DND-41 (cell line): Measurements from ENCODE around the gene SMURF2.

Experiments
- EZH2 ChIP-seq: IDR thresholded peaks from 3 replicates; pipeline ENCODE4 v1.6.1; 2012; ENCODE audit warnings: borderline replicate concordance, low read depth, mild to moderate bottlenecking, moderate library complexity, low read length, inconsistent platforms; ENCODE audit not compliant: severe bottlenecking
- TF ChIP-seq, protein P1 (sequence below): IDR thresholded peaks from 2 replicates; pipeline ENCODE4 v1.5.1; 2012; ENCODE audit warnings: borderline replicate concordance, low read length, moderate library complexity, mild to moderate bottlenecking; ENCODE audit not compliant: poor library complexity, severe bottlenecking; ENCODE audit errors: extremely low read depth

DNA sequence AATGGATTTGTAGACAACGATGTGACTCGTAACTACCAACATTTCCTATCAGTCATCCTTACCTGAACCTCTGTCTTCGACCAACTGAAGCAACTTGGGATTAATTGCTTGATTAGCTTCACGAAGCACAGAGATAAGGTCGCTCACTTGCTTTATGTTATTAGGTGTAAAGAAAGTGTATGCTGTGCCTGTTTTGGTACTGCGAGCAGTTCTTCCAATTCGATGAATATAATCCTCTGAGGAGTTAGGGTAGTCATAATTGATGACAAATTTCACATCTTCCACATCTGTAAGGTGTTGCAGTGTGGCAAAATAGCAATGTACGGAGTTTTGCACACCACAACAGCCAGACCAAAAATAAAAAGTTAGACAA, 161.6 kb downstream of the SMURF2 start:
- TF ChIP-seq, protein P1, sequence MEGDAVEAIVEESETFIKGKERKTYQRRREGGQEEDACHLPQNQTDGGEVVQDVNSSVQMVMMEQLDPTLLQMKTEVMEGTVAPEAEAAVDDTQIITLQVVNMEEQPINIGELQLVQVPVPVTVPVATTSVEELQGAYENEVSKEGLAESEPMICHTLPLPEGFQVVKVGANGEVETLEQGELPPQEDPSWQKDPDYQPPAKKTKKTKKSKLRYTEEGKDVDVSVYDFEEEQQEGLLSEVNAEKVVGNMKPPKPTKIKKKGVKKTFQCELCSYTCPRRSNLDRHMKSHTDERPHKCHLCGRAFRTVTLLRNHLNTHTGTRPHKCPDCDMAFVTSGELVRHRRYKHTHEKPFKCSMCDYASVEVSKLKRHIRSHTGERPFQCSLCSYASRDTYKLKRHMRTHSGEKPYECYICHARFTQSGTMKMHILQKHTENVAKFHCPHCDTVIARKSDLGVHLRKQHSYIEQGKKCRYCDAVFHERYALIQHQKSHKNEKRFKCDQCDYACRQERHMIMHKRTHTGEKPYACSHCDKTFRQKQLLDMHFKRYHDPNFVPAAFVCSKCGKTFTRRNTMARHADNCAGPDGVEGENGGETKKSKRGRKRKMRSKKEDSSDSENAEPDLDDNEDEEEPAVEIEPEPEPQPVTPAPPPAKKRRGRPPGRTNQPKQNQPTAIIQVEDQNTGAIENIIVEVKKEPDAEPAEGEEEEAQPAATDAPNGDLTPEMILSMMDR = no peak
- TF ChIP-seq EZH2 = no peak
